ENCODE data around the gene TMEM145.
"Not testable (repeated sequence)": the region's sequence is repeated elsewhere in the genome, so short reads cannot be mapped to it uniquely, and the experiment has no call there.

The TMEM145 gene

DNA sequence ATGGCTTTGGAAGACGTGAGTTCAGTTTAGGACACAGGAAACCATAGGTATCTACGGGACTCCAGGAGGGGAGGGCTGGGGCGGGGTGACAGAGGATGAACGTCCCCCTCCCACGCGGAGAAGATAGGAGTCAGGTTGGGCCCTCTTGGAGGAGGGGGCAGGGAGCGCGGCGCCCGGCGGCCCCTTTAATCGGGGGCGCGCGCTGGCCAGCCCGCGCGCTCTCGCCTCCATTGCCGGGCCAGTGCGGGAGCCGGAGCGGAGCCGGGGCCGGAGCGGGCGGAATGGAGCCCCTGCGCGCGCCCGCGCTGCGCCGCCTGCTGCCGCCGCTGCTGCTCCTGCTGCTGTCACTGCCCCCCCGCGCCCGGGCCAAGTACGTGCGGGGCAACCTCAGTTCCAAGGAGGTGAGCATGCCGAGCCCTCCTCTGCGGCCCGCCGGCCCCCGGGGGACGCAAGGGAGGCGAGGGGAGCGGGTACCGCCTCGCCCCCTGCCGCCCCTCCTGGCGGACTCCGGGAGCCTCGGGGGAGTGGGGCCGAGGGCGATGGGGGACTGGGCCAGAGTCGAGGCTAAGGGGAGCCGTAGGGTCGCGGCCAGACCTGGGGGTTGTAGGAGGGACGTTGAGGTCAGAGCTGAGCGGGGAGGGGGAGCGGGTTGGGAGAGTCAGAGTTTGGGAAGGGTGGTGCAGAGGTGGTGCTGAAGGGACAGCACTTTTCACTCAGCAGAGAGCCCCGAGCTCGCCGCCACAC lies at the start of gene TMEM145:
TMEM145 (plus strand) TSS at position 214 of the 744 bp plus-strand sequence; CDS start at position 282, 68 bp downstream.
- no peak for DNase-seq (ENCODE audit: low read depth in 2 of 2)

DNA sequence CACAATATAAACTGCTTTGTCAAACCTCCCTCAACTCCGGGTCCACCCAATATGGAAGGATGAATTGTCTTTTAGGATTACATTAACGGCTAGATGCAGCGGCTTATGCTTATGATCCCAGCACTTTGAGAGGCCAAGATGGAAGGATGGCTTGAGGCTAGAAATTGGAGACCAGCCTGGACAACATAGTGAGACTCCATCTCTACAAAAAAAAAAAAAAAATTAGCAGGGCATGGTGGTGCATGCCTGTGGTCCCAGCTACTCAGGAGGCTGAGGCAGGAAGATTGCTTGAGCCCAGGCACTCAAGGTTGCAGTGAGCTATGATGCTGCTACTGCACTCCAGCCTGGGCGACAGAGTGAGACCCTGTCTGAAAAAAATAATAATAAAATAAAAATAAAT lies 47.0 kb upstream of the TMEM145 start:
- not testable (repeated sequence) for DNase-seq (ENCODE audit: low read depth in 2 of 2)

DNA sequence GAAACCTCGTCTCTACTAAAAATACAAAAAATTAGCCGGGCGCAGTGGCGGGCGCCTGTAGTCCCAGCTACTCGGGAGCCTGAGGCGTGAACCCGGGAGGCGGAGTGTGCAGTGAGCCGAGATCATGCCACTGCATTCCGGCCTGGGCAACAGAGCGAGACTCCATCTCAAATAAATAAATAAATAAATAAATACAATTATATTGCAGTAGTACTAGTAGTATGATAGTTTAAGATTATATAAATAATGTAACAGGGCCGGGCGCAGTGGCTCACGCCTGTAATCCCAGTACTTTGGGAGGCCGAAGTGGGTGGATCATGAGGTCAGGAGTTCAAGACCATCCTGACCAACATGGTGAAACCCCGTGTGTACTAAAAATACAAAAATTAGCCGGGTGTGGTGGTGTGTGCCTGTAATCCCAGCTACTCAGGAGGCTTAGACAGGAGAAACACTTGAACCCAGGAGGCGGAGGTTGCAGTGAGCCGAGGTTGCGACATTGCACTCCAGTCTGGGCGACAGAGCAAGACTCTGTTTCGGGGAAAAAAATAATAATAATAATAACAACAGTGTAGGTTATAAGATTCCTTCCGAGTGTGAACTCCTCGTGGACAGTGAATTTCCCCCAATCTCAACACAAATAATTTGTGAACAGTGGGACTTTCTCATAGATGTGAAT lies 46.0 kb upstream of the TMEM145 start:
- not testable (repeated sequence) for DNase-seq (ENCODE audit: low read depth in 2 of 2)

DNA sequence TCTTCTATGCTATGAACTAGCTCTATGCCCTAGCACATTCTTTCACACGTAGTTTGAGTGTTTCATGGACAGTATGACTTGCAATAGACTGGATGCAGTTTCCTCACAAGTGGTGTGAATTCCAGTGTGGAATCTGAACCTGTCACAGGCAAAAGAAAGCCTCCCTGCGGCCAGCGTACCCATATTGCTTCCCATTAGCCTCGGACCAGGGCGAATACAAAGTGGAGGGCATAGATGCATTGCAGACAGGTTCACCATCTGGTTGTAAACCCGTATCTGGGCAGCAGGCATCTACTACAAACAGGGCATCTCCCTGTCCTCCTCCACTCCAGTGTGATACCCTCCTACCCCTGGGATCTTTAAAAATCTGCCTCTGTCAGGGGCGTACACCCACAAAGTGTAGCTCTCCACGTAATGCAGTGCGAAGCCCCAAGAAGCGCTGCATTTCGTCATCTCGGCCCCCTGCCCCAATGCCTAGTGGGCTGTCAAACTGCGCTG lies 45.4 kb upstream of the TMEM145 start:
- DNase-seq (ENCODE audit: low read depth in 2 of 2): no peak

DNA sequence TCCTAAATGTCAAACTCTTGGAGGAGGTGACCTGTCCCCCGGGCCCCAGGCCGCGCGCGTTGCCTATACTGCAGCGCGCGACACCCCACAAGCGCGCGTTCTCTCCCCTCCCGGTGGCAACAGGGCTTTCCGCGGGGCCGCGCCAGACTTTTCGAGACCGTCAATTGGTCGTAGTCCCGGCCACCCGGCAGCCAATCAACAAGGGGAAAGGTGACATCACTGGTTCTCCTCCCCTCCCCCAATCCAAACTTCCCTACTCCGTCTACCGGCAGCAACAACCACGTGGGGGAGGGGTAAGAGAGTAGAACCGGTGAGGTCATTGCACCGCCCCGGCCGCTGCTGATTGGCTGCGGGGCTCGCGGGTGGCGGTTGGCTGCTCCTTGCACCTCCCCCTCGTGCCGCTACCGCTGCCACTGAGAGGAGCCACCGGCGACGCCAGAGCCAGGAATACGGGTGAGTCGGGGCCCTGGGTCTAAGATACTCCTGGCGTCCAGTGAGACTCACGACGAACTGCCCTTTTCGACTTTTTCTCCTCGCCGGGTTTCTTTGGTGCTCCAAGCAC lies 44.9 kb upstream of the TMEM145 start:
- peak; percentile 92 to 97 for DNase-seq (ENCODE audit: low read depth in 2 of 2)

DNA sequence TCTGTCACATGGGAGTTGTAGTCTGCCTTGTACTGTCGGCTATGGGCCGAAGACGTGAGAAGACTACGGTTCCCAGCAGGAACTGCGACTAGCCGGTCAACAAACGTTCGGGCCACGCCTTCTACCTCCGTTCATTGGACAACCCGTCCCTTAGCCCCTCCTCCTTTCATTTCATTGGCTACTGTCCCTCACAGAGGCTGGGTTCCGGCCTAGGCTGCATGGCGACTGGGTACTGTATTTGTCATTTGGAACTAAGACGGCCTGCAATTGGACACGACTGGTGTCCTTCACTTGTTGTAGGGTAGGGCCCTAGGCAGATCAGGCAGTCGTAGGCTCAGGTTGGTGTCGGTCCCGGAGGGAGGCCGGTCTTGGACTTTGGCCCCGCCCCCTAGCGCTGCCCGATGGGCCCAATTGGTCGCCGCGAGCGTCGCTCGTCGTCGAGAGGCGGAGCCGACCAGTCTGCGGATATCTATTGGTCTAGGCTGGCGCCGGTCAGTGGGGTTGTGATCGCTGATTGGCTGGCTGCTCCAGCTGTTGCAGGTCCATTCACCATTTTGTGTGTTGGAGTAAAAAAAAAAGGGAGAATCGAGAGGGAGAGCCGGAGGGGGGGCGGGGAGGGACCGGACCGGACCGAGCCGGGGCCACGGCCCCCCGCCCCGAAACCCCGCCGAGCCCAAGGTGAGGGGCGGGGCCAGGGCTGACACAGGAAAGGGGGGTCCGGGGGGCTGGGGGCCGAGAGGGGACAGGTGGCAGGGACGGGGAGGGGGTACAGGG lies 44.2 kb upstream of the TMEM145 start, which contains the start of gene CIC:
CIC (plus strand) TSS at position 549 of the 774 bp plus-strand sequence. CDS start 2,532 bp downstream, outside the sequence.
- peak; percentile 98 to 99 for DNase-seq (ENCODE audit: low read depth in 2 of 2)

DNA sequence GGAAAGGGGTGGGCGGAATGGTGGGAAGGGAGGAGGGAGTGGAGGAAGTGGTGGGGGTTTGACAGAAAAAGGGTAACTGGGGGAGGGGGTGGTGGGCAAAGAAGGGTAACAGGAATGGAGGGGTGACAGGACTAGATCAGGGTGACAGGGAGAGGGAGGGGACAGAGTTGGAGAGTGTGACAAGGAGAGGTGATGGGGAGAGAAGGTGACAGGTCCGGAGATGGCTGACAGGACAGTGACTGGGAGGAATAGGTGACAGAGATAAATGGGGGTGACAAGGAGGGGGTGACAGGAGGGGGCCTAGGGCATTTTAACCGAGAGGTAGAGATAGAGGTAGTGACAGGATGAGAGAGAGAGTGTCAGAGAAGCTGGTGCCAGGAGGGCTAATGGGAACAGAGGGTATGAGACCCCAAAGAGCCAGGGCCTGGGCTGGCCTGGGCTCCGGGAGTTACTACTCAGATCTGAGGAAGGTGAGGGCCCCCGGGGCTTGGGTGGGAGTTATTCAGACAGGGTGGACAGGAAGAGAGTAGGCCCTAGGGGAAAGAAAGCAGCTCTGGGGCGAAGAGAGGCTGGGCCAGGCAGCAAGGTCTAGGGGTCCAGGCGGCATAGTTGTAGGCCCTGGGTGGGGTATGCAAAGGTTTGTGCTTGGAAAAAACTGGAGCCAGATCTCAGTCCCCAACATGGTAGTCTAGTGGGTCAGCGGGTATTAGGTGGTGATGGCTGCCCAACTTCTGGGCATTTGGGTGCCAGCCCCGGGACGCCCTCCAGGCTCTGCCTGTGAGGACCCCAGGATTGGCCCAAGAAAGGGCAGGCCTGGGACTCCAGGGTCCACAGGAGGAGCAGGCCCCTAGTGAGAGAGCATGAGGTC lies 43.4 kb upstream of the TMEM145 start:
- DNase-seq (ENCODE audit: low read depth in 2 of 2): no peak

DNA sequence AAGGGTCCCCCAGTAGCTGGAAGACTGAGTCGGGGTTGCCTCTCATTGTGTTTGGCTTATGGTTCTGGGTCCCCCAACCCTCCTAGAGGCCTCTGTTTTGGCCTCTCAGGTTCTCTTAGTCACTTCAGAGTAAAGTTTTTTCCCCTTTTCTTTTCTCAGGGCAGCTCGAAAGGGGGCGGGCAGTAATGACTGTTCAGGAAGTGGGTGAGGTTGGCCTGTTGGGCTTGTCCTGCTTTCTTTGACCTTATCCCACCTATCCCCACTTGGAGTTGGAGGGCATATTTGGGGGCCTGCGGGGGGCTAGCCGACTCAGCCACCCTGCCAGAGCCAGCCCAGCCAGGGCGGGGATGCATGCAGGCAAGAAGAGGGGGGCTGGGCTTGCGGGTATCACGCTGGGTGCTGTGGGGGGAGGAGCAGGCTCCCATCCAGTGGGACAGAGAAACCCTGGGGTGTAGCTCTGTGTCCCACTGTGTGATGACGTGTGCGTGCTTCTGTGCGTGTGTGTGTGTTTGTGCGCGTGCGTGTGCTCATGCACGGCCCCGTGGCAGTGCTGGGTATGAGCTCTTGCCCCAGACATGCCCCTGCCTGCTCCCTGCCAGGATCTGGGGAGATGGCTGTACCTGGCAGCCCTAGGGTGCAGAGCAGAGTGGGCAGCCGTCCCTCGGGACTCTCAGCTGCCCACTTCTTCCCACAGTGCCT lies 42.6 kb upstream of the TMEM145 start:
- peak in 1 of 2 donors; percentile 37 for DNase-seq (ENCODE audit: low read depth in 2 of 2)

DNA sequence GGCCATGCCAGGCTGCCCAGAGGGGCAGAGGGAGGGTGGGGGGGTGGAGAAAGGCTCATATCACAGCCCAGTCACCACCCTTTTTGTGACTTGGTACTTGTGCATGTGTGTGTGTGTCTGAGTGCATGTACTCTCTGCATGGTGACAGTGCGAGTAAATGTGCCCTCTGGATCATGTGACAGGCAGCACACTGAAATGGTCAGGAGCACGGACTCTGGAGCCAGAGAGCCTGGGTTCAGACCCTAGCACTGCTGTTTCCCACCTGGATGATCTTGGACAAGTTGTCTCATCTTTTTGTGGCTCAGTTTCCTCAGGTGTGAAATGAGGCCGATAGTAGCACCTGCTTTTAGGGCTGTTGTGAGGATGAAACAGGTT lies 42.1 kb upstream of the TMEM145 start:
- DNase-seq (ENCODE audit: low read depth in 2 of 2): no peak

DNA sequence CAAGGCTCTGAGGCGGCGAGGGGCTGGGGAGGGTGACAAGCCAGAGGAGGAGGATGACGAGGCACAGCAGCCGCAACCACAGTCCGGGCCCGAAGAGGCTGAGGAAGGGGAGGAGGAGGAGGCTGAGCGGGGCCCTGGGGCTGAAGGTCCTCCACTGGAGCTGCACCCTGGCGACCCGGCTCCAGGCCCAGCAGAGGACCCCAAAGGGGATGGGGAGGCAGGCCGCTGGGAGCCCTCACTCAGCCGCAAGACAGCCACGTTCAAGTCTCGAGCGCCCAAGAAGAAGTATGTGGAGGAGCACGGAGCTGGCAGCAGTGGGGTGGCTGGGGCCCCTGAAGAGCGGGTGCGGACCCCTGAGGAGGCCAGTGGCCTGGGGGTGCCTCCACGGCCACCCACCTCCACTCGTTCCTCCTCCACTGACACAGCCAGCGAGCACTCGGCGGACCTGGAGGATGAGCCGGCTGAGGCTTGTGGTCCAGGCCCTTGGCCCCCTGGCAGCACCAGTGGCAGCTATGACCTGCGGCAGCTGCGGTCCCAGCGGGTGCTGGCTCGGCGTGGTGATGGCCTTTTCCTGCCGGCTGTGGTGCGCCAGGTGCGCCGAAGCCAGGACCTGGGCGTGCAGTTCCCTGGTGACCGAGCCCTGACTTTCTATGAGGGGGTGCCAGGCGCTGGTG lies 41.1 kb upstream of the TMEM145 start:
- no peak for DNase-seq (ENCODE audit: low read depth in 2 of 2)

DNA sequence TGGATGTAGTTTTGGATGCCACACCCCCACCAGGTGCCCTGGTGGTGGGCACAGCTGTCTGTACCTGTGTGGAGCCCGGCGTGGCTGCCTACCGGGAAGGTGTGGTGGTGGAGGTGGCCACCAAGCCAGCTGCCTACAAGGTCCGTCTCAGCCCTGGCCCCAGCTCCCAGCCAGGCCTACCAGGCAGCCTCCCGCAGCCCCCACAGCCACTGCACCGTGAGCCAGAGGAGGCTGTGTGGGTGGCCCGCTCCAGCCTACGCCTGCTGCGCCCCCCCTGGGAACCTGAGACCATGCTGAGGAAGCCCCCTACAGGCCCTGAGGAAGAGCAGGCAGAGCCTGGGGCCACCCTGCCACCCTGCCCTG lies 40.6 kb upstream of the TMEM145 start:
- DNase-seq (ENCODE audit: low read depth in 2 of 2): no peak

DNA sequence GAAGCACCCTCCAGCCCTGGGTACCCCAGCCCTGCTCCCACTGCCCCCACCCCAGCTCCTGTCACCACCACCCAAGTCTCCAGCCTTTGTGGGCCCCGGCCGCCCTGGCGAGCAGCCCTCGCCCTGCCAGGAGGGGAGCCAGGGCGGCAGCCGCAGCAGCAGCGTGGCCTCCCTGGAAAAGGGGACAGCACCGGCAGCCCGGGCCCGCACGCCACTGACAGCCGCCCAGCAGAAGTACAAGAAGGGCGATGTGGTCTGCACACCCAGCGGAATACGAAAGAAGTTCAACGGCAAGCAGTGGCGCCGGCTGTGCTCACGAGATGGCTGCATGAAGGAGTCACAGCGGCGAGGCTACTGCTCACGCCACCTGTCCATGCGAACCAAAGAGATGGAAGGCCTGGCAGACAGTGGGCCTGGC lies 40.1 kb upstream of the TMEM145 start:
- DNase-seq (ENCODE audit: low read depth in 2 of 2): no peak

DNA sequence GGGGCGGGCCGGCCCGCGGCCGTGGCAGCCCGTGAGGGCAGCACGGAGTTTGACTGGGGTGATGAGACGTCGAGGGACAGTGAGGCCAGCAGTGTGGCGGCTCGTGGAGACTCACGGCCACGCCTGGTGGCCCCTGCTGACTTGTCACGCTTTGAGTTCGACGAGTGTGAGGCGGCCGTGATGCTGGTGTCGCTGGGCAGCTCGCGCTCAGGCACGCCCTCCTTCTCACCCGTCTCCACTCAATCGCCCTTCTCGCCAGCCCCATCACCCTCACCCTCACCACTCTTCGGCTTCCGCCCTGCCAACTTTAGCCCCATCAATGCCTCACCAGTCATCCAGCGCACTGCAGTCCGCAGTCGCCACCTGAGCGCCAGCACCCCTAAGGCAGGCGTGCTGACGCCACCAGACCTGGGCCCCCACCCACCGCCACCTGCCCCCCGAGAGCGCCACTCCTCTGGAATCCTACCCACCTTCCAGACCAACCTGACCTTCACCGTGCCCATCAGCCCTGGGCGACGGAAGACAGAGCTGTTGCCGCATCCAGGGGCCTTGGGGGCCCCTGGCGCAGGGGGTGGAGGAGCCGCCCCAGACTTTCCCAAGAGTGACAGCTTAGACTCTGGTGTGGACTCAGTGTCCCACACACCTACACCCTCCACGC lies 39.6 kb upstream of the TMEM145 start:
- no peak for DNase-seq (ENCODE audit: low read depth in 2 of 2)

DNA sequence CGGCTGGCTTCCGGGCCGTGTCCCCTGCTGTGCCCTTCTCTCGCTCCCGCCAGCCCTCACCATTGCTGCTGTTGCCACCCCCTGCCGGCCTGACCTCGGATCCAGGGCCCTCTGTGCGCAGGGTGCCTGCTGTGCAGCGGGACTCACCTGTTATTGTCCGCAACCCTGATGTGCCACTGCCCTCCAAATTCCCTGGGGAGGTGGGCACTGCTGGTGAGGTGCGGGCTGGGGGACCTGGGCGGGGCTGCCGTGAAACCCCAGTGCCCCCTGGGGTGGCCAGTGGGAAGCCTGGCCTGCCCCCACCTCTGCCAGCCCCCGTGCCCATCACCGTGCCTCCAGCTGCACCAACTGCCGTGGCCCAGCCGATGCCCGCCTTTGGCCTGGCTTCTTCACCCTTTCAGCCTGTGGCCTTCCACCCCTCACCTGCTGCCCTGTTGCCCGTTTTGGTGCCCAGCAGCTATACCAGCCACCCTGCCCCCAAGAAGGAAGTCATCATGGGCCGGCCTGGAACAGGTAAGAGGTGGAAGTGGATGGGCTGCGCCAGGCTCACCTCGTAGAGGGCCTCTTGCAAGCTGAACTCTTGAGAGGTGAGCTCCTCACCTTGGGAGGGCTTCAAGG lies 38.9 kb upstream of the TMEM145 start:
- DNase-seq (ENCODE audit: low read depth in 2 of 2): no peak

DNA sequence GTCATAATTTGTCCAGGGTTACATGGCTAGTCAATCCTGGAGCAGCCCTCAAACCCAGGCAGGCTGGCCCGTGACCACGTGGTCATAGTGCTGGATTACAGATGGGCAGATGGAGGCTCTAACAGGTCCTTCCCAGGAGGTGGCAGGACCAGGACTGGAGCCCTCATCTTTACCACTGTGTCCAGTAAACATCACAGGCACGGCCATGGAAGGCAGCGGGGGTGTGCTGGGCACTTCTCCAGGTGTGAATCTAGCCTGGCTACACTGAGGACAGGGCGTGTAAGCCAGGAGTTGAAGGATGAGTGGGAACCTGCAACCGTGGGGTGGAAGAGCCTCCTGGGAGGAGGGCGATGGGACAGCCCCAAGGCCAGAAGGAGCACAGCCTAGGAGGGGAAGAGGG lies 38.0 kb upstream of the TMEM145 start:
- no peak for DNase-seq (ENCODE audit: low read depth in 2 of 2)

DNA sequence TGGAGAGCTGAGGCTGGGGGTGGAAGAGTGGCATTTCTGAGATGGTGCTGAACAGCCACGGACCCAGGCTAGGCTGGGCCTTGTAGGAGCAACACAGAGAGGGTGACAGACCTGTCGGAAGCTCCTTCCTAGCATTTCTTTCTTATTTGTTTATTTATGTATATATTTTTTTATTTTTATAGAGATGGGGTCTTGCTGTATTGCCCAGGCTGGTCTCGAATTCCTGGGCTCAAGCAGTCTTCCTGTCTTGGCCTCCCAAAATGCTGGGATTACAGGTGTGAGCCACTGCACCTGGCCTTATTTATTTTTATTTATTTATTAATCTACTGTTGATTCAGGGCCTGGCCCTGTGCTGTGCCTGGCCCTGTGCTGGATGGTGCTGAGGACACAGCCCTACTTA lies 37.6 kb upstream of the TMEM145 start:
- no peak for DNase-seq (ENCODE audit: low read depth in 2 of 2)

DNA sequence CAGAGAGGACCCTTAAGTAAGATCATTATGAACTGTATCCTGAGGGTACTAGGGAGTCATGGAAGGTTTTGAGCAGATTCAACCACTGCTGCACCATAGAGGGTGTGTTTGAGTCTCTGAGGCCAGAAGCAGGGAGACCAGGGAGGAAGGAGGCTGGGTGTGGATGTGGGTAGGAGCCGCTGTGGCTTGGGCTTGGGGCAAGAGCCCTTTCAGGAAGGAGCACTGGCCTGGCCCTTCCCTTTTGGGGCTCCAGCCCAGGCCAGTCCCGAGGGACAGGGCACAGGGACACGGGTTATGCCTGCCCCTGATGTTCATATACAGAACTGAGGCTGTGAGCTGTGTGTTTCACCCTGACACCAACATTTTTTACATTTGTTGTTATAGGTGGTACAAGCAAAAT lies 36.8 kb upstream of the TMEM145 start:
- DNase-seq (ENCODE audit: low read depth in 2 of 2): no peak

DNA sequence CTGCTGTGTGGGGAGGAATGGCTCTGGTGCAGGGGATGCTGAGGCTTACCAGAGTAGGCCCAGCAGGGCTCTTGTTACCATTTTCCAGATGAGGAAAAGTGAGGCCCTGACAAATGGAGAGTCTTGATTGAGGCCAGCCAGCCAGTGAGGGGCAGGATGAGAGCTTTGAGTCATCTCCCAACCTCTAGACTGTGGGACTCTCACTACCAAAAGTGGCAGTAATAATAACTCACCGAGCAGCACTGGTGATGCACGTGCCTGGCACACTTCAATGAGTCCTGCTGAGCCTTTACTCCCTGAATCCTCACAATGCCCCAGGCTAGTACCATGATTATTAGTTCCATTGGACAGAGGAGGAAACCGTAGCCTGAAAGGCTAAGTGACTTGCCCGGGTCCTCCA lies 36.3 kb upstream of the TMEM145 start:
- DNase-seq (ENCODE audit: low read depth in 2 of 2): no peak

Measured in stimulated activated CD8-positive, alpha-beta memory T cell treated with anti-CD3 and anti-CD28 coated beads, Interleukin-2, amount 100 ng/mL, for 1 hour (primary cell).